GM12878 (cell line): ENCODE measurements around the gene PDIA5.

ENCODE experiments used
- BCLAF1 ChIP-seq: fragments of 450-650 bp; IDR thresholded peaks from 2 replicates; pipeline ENCODE4 v1.6.1; 2017; ENCODE audit warnings: antibody characterized with exemption, mild to moderate bottlenecking, moderate library complexity
- CREM ChIP-seq: IDR thresholded peaks from 2 replicates; pipeline ENCODE4 v1.6.1; 2014; ENCODE audit warnings: antibody characterized with exemption, low read depth
- CTCF ChIP-seq, 3 experiments: IDR thresholded peaks in 2 of 3; conservative IDR thresholded peaks in 1 of 3; 2 replicates each; pipeline ENCODE4 v1.5.1; 2011; ENCODE audit warnings: low read depth in 3 of 3, low read length in 3 of 3, mild to moderate bottlenecking in 3 of 3, control low read depth in 2 of 3, moderate library complexity in 2 of 3, inconsistent platforms in 1 of 3, mixed read lengths in 1 of 3; ENCODE audit not compliant: control insufficient read depth in 2 of 3, insufficient read depth in 1 of 3; ENCODE audit errors: extremely low read depth in 1 of 3
- EP300 ChIP-seq, 2 experiments: fragments of 150-350 bp in 1 of 2; IDR thresholded peaks; 2 replicates each; pipeline ENCODE4 v1.6.1; 2011 to 2012; ENCODE audit warnings: low read depth in 2 of 2, low read length in 2 of 2, borderline replicate concordance in 1 of 2, improper control_type of control experiment in 1 of 2, inconsistent platforms in 1 of 2; ENCODE audit not compliant: control insufficient read depth in 1 of 2
- NFYA ChIP-seq: IDR thresholded peaks from 2 replicates; pipeline ENCODE4 v1.6.1; 2011; ENCODE audit warnings: low read depth, mild to moderate bottlenecking, low read length, improper control_type of control experiment, borderline replicate concordance
- RCOR1 ChIP-seq: conservative IDR thresholded peaks from 2 replicates; pipeline ENCODE4 v1.6.1; 2012; ENCODE audit warnings: low read depth, low read length, improper control_type of control experiment
- REST ChIP-seq: IDR thresholded peaks from 2 replicates; pipeline ENCODE4 v1.6.1; 2012; ENCODE audit warnings: mild to moderate bottlenecking, low read depth, low read length
- ZBTB33 ChIP-seq: fragments of 450-650 bp; IDR thresholded peaks from 2 replicates; pipeline ENCODE4 v1.6.1; 2017; ENCODE audit warnings: mild to moderate bottlenecking
- ZNF384 ChIP-seq: IDR thresholded peaks from 2 replicates; pipeline ENCODE4 v1.6.1; 2012; ENCODE audit warnings: low read depth, mild to moderate bottlenecking, low read length, improper control_type of control experiment, borderline replicate concordance
- ZSCAN29 ChIP-seq: fragments of 450-650 bp; IDR thresholded peaks from 2 replicates; pipeline ENCODE4 v1.6.1; 2017; ENCODE audit warnings: mild to moderate bottlenecking, moderate library complexity

DNA sequence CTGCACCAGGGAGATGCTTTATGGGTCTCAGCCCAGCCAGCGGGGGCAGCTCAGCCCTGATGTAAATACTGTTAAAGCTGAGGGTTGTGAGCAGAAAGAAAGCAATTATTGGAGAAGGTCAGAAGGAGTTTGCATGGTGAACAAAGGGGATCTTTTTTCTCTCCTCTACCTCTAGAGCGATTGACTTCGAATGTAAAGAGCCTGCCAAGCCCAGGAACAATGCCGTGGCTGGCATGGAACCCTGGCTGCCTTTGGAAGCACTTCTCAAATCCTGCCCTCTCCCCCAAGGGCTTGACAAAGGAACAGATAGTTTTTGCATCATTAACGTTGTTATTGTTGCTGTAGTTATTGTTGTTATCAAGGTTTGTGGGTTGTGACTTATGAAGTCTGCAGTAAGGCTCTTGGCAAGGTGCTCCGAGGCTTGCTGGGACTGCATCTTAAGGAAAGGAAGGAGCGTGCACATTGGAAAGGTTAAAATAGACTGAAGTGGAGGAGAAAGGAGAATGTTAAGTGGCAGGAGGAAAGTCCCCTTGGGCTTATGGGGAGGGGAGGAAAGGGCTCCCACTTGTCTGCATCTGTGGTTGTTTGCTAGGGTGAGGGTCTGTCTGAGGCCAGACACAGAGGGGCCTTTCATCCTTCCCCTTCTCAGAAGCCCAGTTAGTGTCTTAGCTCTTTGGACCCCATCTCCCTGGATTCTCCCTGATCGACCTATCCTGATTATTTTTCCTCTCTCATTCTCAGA, 16.7 kb downstream of the PDIA5 start:
- no peak for TF ChIP-seq ZBTB33
- no peak for TF ChIP-seq BCLAF1
- TF ChIP-seq CTCF (IDR thresholded peaks at IDR 0.05 in 2 of 3, conservative IDR thresholded peaks at IDR 0.05 in 1 of 3; ENCODE audit: control insufficient read depth in 2 of 3, extremely low read depth in 1 of 3, insufficient read depth in 1 of 3, low read depth in 3 of 3, low read length in 3 of 3) = no peak
- no peak for TF ChIP-seq CREM
- no peak for TF ChIP-seq RCOR1
- no peak for TF ChIP-seq ZNF384
- TF ChIP-seq REST = no peak
- no peak for TF ChIP-seq ZSCAN29
- TF ChIP-seq NFYA = no peak
- TF ChIP-seq EP300 (IDR thresholded peaks at IDR 0.05; ENCODE audit: borderline replicate concordance in 1 of 2, control insufficient read depth in 1 of 2, low read depth in 2 of 2, low read length in 2 of 2) = no peak
